ENCODE results near the gene NOSIP.

Gene NOSIP

DNA sequence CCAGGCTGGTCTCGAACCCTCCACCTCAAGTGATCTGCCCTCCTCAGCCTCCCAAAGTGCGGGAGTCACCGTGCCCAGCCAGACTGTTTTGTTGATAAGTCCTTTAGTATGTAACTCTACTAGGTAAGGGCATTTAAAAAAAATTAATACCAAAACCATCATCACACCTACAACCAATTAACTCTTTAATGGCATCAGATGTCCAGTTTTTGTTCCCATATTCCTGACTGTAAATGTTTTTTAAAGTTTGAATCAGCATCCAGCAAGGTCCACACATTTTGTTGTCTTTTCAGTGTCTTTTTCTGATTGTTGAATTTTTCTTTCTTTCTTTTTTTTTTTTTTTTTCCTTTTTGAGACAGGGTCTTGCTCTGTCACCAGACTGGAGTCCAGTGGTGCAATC lies 62.3 kb downstream of the NOSIP start:
- in situ Hi-C loops (cut with HindIII; ENCODE audit: low sequenced_read_pairs), result loop anchor here (10.0 kb wide), 1 partner anchor 157 kb away; the partner anchor contains the start of gene PRMT1

DNA sequence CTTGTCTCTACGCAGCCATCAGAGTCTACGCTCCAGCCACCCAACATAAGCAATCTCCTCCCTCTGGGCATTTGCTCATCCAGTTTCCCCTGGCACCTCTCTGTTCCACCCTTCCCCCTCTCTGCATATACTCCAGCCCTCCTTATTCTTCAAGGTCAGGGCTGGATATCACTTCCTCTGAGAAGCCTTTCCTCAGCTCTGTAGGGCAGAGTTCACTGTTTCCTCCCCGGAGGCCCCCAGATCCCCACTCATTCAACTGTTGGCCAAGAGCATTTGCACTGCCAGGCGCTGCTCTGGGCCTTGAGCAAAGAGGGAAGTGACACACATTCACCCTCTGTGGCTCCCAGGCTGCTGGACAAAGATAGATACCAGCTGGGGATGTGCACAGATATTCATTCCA lies 64.6 kb downstream of the NOSIP start:
- in situ Hi-C loops (cut with HindIII; ENCODE audit: low sequenced_read_pairs), result loop anchor here (10.0 kb wide), 1 partner anchor 159 kb away; the partner anchor contains the start of gene PRMT1

DNA sequence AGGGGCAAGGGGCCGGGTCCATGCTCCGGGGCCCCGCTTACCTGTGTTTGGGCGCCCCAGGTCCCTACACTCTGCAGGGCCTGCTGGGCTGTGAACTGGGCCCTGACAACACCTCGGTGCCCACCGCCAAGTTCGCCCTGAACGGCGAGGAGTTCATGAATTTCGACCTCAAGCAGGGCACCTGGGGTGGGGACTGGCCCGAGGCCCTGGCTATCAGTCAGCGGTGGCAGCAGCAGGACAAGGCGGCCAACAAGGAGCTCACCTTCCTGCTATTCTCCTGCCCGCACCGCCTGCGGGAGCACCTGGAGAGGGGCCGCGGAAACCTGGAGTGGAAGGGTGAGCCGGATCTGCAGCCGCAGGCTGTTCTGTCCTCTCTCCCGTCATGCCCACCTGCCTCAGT lies 66.2 kb downstream of the NOSIP start:
- in situ Hi-C loops (cut with HindIII; ENCODE audit: low sequenced_read_pairs), result loop anchor here (5.0 to 10.0 kb wide), 2 partner anchors 48 to 161 kb away; partner anchors contain the start of gene PRMT1

DNA sequence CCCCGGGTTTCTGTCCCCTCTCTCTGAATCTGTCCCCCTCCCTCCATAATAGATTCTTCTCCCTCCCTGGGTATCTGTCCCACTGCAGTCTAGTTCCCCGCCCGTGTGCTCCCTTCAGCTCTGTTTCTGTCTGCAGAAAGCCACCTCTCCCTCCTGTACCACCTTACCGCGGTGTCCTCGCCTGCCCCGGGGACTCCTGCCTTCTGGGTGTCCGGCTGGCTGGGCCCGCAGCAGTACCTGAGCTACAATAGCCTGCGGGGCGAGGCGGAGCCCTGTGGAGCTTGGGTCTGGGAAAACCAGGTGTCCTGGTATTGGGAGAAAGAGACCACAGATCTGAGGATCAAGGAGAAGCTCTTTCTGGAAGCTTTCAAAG lies 66.6 kb downstream of the NOSIP start:
- in situ Hi-C loops (cut with HindIII; ENCODE audit: low sequenced_read_pairs), result loop anchor here (5.0 to 10.0 kb wide), 2 partner anchors 49 to 161 kb away; partner anchors contain the start of gene PRMT1

DNA sequence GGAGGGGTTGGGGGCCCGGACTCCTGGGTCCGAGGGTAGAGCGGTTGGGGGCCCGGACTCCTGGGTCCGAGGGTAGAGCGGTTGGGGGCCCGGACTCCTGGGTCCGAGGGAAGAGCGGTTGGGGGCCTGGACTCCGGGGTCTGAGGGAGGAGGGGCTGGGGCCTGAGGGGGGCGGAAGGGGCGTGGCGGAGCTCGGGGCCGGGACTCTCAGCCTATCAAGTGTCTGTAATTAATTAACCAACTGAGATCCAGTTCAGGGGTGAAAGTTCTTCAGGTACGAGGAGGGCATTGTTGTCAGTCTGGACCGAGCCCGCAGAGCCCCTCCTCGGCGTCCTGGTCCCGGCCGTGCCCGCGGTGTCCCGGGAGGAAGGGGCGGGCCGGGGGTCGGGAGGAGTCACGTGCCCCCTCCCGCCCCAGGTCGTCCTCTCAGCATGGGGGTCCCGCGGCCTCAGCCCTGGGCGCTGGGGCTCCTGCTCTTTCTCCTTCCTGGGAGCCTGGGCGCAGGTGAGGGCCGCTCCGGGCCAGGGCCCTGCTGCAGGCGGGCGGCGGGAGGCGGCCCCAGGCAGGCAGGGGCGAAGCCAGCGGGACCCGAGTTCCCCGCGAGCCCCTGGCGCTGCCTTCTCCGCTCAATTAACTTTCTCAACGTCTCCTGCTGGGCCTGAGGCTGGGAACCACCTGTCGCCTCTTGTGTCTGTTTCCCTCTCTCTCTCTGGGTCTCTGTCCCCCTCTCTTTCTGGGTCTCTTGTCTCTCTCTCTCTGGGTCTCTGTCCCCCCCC lies 67.2 kb downstream of the NOSIP start:
- in situ Hi-C loops (cut with HindIII; ENCODE audit: low sequenced_read_pairs), result loop anchor here (5.0 to 10.0 kb wide), 2 partner anchors 49 to 162 kb away; partner anchors contain the start of gene PRMT1

DNA sequence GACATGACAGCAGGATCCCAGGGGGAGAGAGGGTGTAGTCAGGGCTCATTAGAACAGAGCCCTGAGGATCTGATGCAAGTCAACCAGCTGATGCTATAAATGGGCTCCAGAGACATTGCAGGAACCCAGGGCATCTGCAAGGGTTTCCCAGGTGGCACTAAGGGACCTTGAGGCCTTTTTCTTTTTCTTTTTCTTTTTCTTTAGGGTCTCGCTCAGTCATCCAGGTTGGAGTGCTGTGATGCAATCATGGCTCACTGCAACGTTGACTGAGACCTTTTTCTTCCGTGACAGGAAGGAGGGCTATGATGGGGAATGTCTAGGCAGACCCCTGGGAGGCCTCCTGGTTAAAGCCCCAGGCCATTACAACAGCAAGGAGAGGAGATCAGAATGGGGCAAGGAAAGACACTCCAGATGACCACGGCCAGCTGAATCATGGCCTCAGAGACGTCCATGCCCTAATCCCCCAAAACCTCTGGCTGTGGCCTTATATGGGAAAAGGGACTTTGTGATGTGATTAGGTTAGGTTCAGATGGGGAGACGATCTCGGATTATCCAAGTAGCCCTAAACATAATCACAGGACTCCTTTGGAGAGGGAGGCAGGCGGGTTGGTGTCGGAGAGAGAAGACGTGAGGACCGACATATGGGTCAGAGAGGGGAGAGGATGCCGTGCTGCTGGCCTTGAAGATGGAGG lies 72.4 kb downstream of the NOSIP start:
- in situ Hi-C loops (cut with HindIII; ENCODE audit: low sequenced_read_pairs), result no loop called here

DNA sequence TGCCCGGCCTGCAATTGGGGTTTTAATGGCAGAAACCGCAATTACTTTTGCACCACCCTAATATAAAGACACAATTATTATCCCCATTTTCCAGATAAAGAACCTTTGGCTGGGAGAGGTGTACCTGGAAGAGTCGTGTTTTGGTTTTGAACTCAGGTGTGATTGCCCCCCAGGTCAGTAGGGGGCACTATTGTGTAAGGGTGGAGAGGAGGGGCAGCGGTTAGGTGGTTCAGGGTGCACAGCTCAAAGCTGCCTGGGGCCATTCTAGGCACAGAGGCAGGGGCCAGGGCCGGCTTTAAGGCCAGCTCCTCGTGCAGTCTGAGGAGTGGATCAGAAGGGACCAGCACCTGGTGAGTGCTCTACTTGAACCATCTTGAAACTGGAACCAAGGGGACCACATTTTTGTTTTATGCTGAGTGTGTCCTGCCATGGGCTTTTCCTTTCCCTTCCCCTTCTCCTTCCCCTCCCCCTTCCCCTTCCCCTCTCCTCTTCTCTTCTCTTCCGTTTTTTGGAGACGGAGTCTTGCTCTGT lies 73.7 kb downstream of the NOSIP start:
- in situ Hi-C loops (cut with HindIII; ENCODE audit: low sequenced_read_pairs), result no loop called here
